IPS-18a (cell line): ENCODE measurements around the gene PCDHA5.
"Not testable (repeated sequence)": the region's sequence is repeated elsewhere in the genome, so short reads cannot be mapped to it uniquely, and the experiment has no call there.

Source experiments
- H3K27ac ChIP-seq: one replicate; pipeline ENCODE4 v1.5.1; 2013; ENCODE audit warnings: low read length
- H3K27me3 ChIP-seq: one replicate; pipeline ENCODE4 v1.6.1; 2013; ENCODE audit warnings: mild to moderate bottlenecking, low read length; ENCODE audit not compliant: control insufficient read depth, insufficient read depth
- H3K36me3 ChIP-seq: one replicate; pipeline ENCODE4 v1.6.1; 2013; ENCODE audit warnings: low read depth, low read length; ENCODE audit not compliant: control insufficient read depth
- H3K4me1 ChIP-seq: one replicate; pipeline ENCODE4 v1.6.1; 2013; ENCODE audit warnings: low read depth, low read length; ENCODE audit not compliant: control insufficient read depth
- H3K4me3 ChIP-seq: one replicate; pipeline ENCODE4 v1.5.1; 2013; ENCODE audit warnings: low read length
- H3K9ac ChIP-seq: one replicate; pipeline ENCODE4 v1.6.1; 2013; ENCODE audit warnings: mild to moderate bottlenecking, low read length, moderate library complexity
- H3K9me3 ChIP-seq: one replicate; pipeline ENCODE4 v1.6.1; 2013; ENCODE audit warnings: low read depth, low read length; ENCODE audit not compliant: control insufficient read depth

PCDHA5 gene

DNA sequence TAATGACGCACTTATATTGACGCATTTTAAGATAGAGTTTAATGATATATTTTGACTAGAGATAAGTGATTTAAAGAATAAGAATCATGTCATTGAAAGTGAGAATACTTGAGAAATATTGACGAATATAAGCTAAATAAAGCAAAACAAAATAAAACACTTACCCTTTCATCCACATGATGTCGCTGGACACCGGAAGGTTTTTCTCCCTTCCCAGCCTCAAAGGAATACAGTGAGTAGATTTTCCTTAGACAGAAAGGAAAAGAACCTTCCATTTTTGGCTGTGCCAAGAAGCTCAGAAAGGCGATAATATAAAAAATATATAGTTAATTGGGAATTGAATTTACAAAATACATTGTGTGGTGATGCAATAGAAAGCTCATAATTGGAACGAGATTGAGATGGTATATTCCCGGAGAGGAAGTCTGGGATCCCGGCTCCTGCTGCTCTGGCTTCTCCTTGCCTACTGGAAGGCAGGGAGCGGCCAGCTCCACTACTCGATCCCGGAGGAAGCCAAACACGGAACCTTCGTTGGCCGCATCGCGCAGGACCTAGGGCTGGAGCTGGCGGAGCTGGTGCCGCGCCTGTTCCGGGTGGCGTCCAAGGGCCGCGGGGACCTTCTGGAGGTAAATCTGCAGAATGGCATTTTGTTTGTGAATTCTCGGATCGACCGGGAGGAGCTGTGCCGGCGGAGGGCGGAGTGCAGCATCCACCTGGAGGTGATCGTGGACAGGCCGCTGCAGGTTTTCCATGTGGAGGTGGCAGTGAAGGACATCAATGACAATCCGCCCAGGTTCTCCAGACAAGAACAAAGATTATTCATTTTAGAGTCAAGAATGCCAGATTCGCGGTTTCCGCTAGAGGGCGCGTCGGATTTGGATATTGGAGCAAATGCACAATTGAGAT is at the start of gene PCDHA5:
PCDHA5 (plus strand) TSS at position 239 of the 906 bp plus-strand sequence.
- Histone ChIP-seq H3K9ac (no peak within 1 kb of the TSS), H3K4me1 (no peaks in the 10 kb centered on the region), H3K4me3 (no peak within 1 kb of the TSS), H3K9me3 (no peaks in the 10 kb centered on the region), H3K27me3 (no peaks in the 10 kb centered on the region), H3K27ac (no peak within 1 kb of the TSS), H3K36me3 (no peaks in the 10 kb centered on the region)

DNA sequence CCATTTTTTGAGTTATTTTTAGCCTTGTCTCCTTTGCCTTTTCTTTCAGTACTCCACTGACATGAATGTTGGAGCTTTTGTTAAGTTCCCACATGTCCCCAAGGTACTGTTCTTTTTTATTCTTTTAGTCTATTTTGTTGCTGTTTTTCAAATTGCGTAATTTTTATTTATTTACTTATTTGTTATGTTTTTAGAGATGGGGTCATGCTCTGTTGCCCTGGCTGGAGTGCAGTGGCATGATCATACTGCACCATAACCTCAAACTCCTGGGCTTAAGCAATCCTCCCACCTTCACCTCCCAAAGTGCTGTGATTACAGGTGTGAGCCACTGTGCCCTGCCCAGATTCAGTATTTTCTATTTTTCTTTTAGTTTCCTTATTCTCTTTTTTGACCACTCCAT is 40.9 kb upstream of the PCDHA5 start:
- Histone ChIP-seq H3K27me3 (no peaks in the 10 kb centered on the region), H3K27ac (no peak overlapping the region), H3K9ac (no peak overlapping the region), H3K4me1 (no peaks in the 10 kb centered on the region), H3K4me3 (no peak overlapping the region), H3K9me3 (peaks cover 33% of the 10 kb centered on the region), H3K36me3 (no peaks in the 10 kb centered on the region)

DNA sequence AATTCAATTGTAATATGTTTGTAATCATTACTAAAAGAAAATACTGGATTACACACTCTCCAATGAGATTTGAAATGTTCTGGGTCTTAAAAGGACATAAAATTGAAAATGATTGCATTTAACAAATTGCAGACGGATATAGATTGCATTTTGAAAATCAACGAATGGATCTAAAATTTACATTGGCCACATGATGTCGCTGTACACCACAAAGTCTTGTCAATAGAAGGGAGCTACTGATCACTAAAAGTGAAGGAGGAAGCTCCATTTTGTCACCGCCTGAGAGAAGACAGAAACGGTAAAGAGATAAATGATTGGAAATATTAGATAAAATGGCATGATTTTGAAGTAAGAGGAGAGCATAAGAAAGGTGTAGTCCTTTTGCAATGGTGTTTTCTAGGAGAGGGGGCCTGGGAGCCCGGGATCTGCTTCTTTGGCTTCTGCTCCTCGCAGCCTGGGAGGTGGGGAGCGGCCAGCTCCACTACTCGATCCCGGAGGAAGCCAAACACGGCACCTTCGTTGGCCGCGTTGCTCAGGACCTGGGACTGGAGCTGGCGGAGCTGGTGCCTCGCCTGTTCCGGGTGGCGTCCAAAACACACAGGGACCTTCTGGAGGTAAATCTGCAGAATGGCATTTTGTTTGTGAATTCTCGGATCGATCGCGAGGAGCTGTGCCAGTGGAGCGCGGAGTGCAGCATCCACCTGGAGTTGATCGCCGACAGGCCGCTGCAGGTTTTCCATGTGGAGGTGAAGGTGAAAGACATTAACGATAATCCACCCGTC is 35.3 kb upstream of the PCDHA5 start, which contains the start of gene PCDHA1:
PCDHA1 (plus strand) TSS at position 236 of the 782 bp plus-strand sequence.
- H3K9me3 ChIP-seq, result peaks cover 31% of the 10 kb centered on the region
- H3K4me3 ChIP-seq, result no peak within 1 kb of the TSS
- H3K27ac ChIP-seq, result no peak within 1 kb of the TSS

DNA sequence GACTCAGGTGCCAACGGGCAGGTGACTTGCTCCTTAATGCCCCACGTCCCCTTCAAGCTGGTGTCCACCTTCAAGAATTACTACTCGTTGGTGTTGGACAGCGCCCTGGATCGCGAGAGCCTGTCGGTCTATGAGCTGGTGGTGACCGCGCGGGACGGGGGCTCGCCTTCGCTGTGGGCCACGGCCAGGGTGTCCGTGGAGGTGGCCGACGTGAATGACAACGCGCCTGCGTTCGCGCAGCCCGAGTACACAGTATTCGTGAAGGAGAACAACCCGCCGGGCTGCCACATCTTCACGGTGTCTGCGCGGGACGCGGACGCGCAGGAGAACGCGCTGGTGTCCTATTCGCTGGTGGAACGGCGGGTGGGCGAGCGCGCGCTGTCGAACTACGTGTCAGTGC is 34.0 kb upstream of the PCDHA5 start:
- not testable (repeated sequence) for H3K36me3 ChIP-seq, H3K4me1 ChIP-seq, H3K27ac ChIP-seq, H3K9ac ChIP-seq, H3K27me3 ChIP-seq, H3K4me3 ChIP-seq
- peaks cover 27% of the 10 kb centered on the region for H3K9me3 ChIP-seq

More for the DNA sequence above, 35.3 kb upstream of the PCDHA5 start, which contains the start of gene PCDHA1:
- Histone ChIP-seq H3K9ac (no peak within 1 kb of the TSS), H3K36me3 (no peaks in the 10 kb centered on the region), H3K4me1 (no peaks in the 10 kb centered on the region), H3K27me3 (no peaks in the 10 kb centered on the region)

DNA sequence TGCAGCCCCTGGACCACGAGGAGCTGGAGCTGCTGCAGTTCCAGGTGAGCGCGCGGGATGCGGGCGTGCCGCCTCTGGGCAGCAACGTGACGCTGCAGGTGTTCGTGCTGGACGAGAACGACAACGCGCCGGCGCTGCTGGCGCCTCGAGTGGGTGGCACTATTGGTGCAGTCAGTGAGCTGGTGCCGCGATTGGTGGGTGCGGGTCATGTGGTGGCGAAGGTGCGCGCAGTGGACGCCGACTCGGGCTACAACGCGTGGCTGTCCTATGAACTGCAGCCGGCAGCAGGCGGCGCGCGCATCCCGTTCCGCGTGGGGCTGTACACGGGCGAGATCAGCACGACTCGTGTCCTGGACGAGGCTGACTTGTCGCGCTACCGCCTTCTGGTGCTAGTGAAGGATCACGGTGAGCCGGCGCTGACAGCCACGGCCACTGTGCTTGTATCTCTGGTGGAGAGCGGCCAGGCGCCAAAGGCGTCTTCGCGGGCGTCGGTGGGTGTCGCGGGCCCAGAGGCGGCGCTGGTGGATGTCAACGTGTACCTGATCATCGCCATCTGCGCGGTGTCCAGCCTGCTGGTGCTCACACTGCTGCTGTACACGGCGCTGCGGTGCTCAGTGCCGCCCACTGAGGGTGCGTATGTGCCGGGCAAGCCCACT is 33.4 kb upstream of the PCDHA5 start:
- not testable (repeated sequence) for H3K4me1 ChIP-seq, H3K9ac ChIP-seq, H3K27me3 ChIP-seq, H3K27ac ChIP-seq, H3K4me3 ChIP-seq, H3K36me3 ChIP-seq
- H3K9me3 ChIP-seq, result peaks cover 32% of the 10 kb centered on the region

DNA sequence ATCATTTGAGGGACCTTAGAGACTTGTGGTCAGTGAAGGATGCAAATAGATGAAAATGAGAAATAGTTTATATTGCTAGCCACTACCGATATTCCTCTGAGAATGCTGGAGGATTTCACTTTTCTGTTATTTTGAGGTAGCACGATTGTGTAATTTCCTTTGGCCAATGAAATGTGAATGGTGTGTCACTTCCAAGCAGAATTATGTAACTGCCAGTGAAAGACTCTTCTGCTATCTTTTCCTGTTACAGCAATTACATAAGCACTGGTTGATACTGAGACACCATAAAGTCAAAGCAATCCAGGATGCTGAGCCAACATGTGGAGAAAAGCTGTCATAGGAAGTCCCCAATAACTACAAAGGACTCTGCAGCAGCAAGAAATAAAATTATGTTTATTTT is 30.3 kb upstream of the PCDHA5 start:
- Histone ChIP-seq H3K9ac (no peak overlapping the region), H3K36me3 (no peaks in the 10 kb centered on the region), H3K27me3 (no peaks in the 10 kb centered on the region), H3K4me3 (no peak overlapping the region), H3K4me1 (no peaks in the 10 kb centered on the region), H3K9me3 (peaks cover 36% of the 10 kb centered on the region), H3K27ac (no peak overlapping the region)

DNA sequence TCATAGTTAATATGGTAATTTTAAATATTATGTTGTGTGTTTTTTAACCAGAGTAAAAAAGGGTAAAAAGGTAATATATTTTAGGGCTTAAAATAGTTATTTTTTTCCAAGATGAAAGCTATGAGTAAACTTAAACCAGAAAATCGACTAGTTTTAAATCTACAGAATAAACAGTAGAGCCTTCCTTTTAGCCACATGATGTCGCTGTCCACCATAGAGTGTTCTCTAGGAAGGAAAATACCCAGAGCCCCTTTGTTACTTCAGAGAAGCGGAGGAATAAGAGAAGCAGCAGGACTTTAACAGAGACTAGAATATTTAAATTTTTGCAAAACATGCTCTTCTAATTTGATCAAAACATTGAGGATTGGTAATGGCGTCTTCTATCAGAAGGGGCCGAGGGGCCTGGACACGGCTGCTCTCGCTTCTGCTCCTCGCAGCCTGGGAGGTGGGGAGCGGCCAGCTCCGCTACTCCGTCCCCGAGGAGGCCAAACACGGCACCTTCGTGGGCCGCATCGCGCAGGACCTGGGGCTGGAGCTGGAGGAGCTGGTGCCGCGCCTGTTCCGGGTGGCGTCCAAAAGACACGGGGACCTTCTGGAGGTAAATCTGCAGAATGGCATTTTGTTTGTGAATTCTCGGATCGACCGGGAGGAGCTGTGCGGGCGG is 26.7 kb upstream of the PCDHA5 start, which contains the start of gene PCDHA2:
PCDHA2 (plus strand) TSS at position 258 of the 664 bp plus-strand sequence.
- Histone ChIP-seq H3K27ac (no peak within 1 kb of the TSS), H3K4me3 (no peak within 1 kb of the TSS), H3K9ac (no peak within 1 kb of the TSS), H3K36me3 (no peaks in the 10 kb centered on the region), H3K27me3 (no peaks in the 10 kb centered on the region), H3K9me3 (peaks cover 23% of the 10 kb centered on the region), H3K4me1 (no peaks in the 10 kb centered on the region)

DNA sequence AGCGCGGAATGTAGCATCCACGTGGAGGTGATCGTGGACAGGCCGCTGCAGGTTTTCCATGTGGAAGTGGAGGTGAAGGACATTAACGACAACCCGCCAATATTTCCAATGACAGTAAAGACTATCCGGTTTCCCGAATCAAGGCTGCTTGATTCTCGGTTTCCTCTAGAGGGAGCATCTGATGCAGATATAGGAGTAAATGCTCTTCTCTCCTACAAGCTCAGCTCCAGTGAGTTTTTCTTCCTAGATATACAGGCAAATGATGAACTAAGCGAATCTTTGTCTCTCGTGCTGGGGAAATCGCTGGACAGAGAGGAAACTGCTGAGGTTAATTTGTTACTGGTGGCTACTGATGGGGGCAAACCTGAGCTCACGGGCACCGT is 26.2 kb upstream of the PCDHA5 start:
- Histone ChIP-seq H3K27me3 (no peaks in the 10 kb centered on the region), H3K36me3 (no peaks in the 10 kb centered on the region), H3K27ac (no peak overlapping the region), H3K4me1 (no peaks in the 10 kb centered on the region), H3K4me3 (no peak overlapping the region), H3K9me3 (peaks cover 23% of the 10 kb centered on the region), H3K9ac (no peak overlapping the region)

DNA sequence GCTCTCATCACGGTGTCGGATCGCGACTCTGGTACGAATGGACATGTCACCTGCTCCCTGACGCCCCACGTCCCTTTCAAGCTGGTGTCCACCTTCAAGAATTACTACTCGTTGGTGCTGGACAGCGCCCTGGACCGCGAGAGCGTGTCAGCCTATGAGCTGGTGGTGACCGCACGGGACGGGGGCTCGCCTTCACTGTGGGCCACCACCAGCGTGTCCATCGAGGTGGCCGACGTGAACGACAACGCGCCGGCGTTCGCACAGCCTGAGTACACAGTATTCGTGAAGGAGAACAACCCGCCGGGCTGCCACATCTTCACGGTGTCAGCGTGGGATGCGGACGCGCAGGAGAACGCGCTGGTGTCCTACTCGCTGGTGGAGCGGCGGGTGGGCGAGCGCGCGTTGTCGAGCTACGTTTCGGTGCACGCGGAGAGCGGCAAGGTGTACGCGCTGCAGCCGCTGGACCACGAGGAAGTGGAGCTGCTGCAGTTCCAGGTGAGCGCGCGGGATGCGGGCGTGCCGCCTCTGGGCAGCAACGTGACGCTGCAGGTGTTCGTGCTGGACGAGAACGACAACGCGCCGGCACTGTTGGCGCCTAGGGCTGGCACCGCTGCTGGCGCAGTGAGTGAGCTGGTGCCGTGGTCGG is 25.2 kb upstream of the PCDHA5 start:
- not testable (repeated sequence) for H3K27ac ChIP-seq, H3K4me3 ChIP-seq, H3K9ac ChIP-seq, H3K4me1 ChIP-seq, H3K36me3 ChIP-seq, H3K27me3 ChIP-seq
- H3K9me3 ChIP-seq, result peaks cover 28% of the 10 kb centered on the region

DNA sequence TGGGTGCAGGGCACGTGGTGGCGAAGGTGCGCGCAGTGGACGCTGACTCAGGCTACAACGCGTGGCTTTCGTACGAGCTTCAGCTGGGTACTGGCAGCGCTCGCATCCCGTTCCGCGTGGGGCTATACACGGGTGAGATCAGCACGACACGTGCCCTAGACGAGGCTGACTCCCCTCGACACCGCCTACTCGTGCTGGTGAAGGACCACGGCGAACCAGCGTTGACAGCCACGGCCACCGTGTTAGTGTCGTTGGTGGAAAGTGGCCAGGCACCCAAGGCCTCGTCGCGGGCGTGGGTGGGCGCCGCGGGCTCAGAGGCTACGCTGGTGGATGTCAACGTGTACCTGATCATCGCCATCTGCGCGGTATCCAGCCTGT is 24.7 kb upstream of the PCDHA5 start:
- Histone ChIP-seq H3K27ac (no peak overlapping the region), H3K9ac (no peak overlapping the region), H3K4me3 (no peak overlapping the region), H3K9me3 (peaks cover 28% of the 10 kb centered on the region), H3K36me3 (no peaks in the 10 kb centered on the region), H3K4me1 (no peaks in the 10 kb centered on the region), H3K27me3 (no peaks in the 10 kb centered on the region)
